Germinal center (tissue), 1 donor: ENCODE results near the gene IHH.

ENCODE experiments used
- DNase-seq: peaks from one replicate; pipeline ENCODE4 v3.0.0; 2012; ENCODE audit warnings: mixed read lengths, low spot score

Gene IHH

GRCh38 chr2:219060821-219061791 is at the start of gene IHH:
Gene IHH, minus strand, starts transcription at chr2:219060921. Its CDS starts 454 bp downstream, at chr2:219060467.
- DNase-seq, result no peak

GRCh38 chr2:219109471-219109870 is 48.8 kb upstream of the IHH start:
- DNase-seq, result no peak

GRCh38 chr2:219107758-219108157 is 47.0 kb upstream of the IHH start:
- DNase-seq, result no peak

- no peak for DNase-seq
These were observed 45.5 kb upstream of the IHH start for GRCh38 chr2:219106251-219106650.

GRCh38 chr2:219104107-219105035 is 43.6 kb upstream of the IHH start:
- peak; percentile 41 for DNase-seq

GRCh38 chr2:219099329-219099728 is 38.6 kb upstream of the IHH start:
- DNase-seq, result no peak

GRCh38 chr2:219095406-219095935 is 34.8 kb upstream of the IHH start:
- no peak for DNase-seq

- no peak for DNase-seq
These were observed 33.5 kb upstream of the IHH start for GRCh38 chr2:219094171-219094570.

GRCh38 chr2:219090436-219091299 is 29.9 kb upstream of the IHH start:
- DNase-seq, result no peak

GRCh38 chr2:219089330-219089729 is 28.6 kb upstream of the IHH start:
- no peak for DNase-seq

- DNase-seq, result no peak
These were observed 27.1 kb upstream of the IHH start for GRCh38 chr2:219087848-219088247.

- DNase-seq, result no peak
These were observed 26.6 kb upstream of the IHH start for GRCh38 chr2:219087361-219087760.

- no peak for DNase-seq
These were observed 25.5 kb upstream of the IHH start for GRCh38 chr2:219086196-219086595.

GRCh38 chr2:219084791-219085190 is 24.1 kb upstream of the IHH start:
- DNase-seq, result no peak

- no peak for DNase-seq
These were observed 21.7 kb upstream of the IHH start for GRCh38 chr2:219082332-219082958.

GRCh38 chr2:219081701-219082331 is 21.1 kb upstream of the IHH start:
- DNase-seq, result no peak

GRCh38 chr2:219081096-219081495 is 20.4 kb upstream of the IHH start:
- no peak for DNase-seq

- DNase-seq, result no peak
These were observed 18.7 kb upstream of the IHH start for GRCh38 chr2:219079417-219079816.

GRCh38 chr2:219078951-219079350 is 18.2 kb upstream of the IHH start:
- DNase-seq, result no peak

GRCh38 chr2:219078126-219078525 is 17.4 kb upstream of the IHH start:
- DNase-seq, result no peak
